ENCODE measurements around the gene RGCC. TPM values are rescaled to one million over a fixed set of nuclear protein-coding genes. Genes with fewer than 3 reads are reported as not detected.
"Not testable (repeated sequence)": the region's sequence is repeated elsewhere in the genome, so short reads cannot be mapped to it uniquely, and the experiment has no call there.

RGCC gene
- total and polyA plus RNA-seq, 4 experiments from 2014 or later, result 137 to 156 (median 150) TPM

DNA sequence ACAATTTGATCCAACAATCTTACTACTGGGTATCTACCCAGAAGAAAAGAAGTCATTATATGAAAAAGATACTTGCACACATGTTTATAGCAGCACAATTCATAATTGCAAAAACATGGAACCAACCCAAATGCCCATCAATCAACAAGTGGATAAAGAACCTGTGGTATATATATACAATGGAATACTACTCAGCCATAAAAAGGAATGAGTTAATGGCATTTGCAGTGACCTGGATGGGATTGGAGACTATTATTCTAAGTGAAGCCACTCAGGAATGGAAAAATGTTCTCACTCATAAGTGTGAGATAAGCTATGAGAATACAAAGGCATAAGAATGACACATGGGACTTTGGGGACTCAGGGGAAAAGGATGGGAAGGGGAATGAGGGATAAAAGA, 47.3 kb downstream of the RGCC start:
- H3K27ac Mint-ChIP-seq; H3K9me3 Mint-ChIP-seq; intact Hi-C loops (cut with micrococcal nuclease); H3K36me3 ChIP-seq (ENCODE audit: insufficient read depth, low read length); H3K4me3 Mint-ChIP-seq; H3K9me3 ChIP-seq (ENCODE audit: control insufficient read depth in 1 of 2, low read length in 2 of 2); DNase-seq; H3K27me3 Mint-ChIP-seq; H3K27me3 ChIP-seq (ENCODE audit: insufficient read depth, low read length); H3K36me3 Mint-ChIP-seq; H3K4me3 ChIP-seq (ENCODE audit: low read length in 2 of 2); H3K27ac ChIP-seq (ENCODE audit: low read depth, low read length): not testable (repeated sequence)
- H3K4me1 Mint-ChIP-seq, result peaks cover 26 to 38% (median 35%) of the 10 kb centered on the region in 4 donors
- peaks cover 39% of the 10 kb centered on the region for H3K4me1 ChIP-seq (ENCODE audit: insufficient read depth, low read length)
- ChIA-PET CTCF (ENCODE audit: partially characterized antibody) (interaction anchor here (1.9 kb wide), 1 partner anchor 46 kb away, joined by 7 read pairs; no protein-coding TSS in a partner anchor), POLR2A (ENCODE audit: partially characterized antibody) (interaction anchor here (1.0 to 1.9 kb wide), 2 partner anchors 13 to 48 kb away, joined by 3 to 4 read pairs; partner anchors contain the start of gene RGCC)

DNA sequence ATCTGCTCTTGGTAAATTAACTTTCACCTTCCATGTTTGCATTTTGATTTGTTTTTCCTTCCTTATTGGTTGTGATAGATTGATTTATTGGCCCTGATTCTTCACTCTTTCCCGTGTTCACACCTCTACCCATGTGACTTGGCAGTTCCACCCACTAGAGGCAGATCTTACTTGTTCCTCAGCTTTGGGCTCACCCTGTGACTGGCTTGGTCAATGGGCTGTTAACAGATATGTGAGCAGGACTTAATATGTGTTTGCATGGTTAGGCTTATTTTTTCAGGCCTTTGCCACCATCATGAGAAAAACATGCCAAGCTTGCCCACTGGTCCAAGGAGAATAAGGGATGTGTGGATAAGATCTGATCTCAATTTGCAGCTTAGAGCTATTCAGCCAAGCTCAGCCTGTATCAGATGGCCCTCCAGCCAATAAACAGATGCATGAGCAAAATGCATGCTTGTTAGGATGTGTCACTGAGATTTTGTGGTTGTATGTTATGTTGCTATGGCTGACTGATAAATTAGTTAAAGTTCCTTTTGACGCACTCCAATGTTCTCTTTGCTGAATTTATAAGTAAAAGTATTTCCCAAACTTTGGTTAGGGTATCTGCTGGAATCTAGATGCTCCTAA, 48.0 kb downstream of the RGCC start:
- H3K27ac ChIP-seq (ENCODE audit: low read depth, low read length), result no peak overlapping the region
- peaks cover 21 to 32% (median 29%) of the 10 kb centered on the region in 4 donors for H3K4me1 Mint-ChIP-seq
- H3K36me3 Mint-ChIP-seq, result peaks cover 1 to 7% of the 10 kb centered on the region in 2 donors
- intact Hi-C loops (cut with micrococcal nuclease), result no loop called here
- CTCF ChIA-PET (ENCODE audit: partially characterized antibody), result interaction anchor here (1.9 kb wide), 1 partner anchor 46 kb away, joined by 7 read pairs; no protein-coding TSS in a partner anchor
- H3K4me1 ChIP-seq (ENCODE audit: insufficient read depth, low read length), result peaks cover 32% of the 10 kb centered on the region
- H3K9me3 Mint-ChIP-seq, result peaks cover 0 to 8% (median 2%) of the 10 kb centered on the region in 8 donors
- H3K9me3 ChIP-seq (ENCODE audit: control insufficient read depth in 1 of 2, low read length in 2 of 2), result no peaks in the 10 kb centered on the region
- no peak overlapping the region for H3K4me3 ChIP-seq (ENCODE audit: low read length in 2 of 2)
- H3K27ac Mint-ChIP-seq, result peak overlapping the region in 1 of 7 donors; percentile 2
- H3K4me3 Mint-ChIP-seq, result no peak overlapping the region
- no peak for DNase-seq
- POLR2A ChIA-PET (ENCODE audit: partially characterized antibody), result interaction anchor here (1.9 kb wide), 1 partner anchor 14 kb away, joined by 4 read pairs; no protein-coding TSS in a partner anchor
- no peaks in the 10 kb centered on the region for H3K27me3 Mint-ChIP-seq
- no peaks in the 10 kb centered on the region for H3K27me3 ChIP-seq (ENCODE audit: insufficient read depth, low read length)
- H3K36me3 ChIP-seq (ENCODE audit: insufficient read depth, low read length), result no peaks in the 10 kb centered on the region

GRCh38 chr13:41506312-41506711, 49.0 kb downstream of the RGCC start:
- Histone ChIP-seq H3K36me3 (ENCODE audit: insufficient read depth, low read length) (no peaks in the 10 kb centered on the region), H3K27me3 (ENCODE audit: insufficient read depth, low read length) (no peaks in the 10 kb centered on the region), H3K9me3 (ENCODE audit: control insufficient read depth in 1 of 2, low read length in 2 of 2) (no peaks in the 10 kb centered on the region), H3K4me1 (ENCODE audit: insufficient read depth, low read length) (peaks cover 23% of the 10 kb centered on the region), H3K27ac (ENCODE audit: low read depth, low read length) (no peak overlapping the region), H3K4me3 (ENCODE audit: low read length in 2 of 2) (no peak overlapping the region)
- intact Hi-C loops (cut with micrococcal nuclease), result no loop called here
- H3K9me3 Mint-ChIP-seq, result peaks cover 0 to 8% (median 2%) of the 10 kb centered on the region in 8 donors
- CTCF ChIA-PET (ENCODE audit: partially characterized antibody), result interaction anchor here (1.6 kb wide), 1 partner anchor 147 kb away, joined by 5 read pairs; no protein-coding TSS in a partner anchor
- POLR2A ChIA-PET (ENCODE audit: partially characterized antibody), result interaction anchor here (0.6 to 1.9 kb wide), 2 partner anchors 15 kb away, joined by 3 to 4 read pairs; no protein-coding TSS in a partner anchor
- no peak overlapping the region for H3K4me3 Mint-ChIP-seq
- no peaks in the 10 kb centered on the region for H3K27me3 Mint-ChIP-seq
- no peak for DNase-seq
- peaks cover 12 to 22% (median 19%) of the 10 kb centered on the region in 4 donors for H3K4me1 Mint-ChIP-seq
- H3K27ac Mint-ChIP-seq, result no peak overlapping the region
- peaks cover 1 to 7% of the 10 kb centered on the region in 2 donors for H3K36me3 Mint-ChIP-seq

DNA sequence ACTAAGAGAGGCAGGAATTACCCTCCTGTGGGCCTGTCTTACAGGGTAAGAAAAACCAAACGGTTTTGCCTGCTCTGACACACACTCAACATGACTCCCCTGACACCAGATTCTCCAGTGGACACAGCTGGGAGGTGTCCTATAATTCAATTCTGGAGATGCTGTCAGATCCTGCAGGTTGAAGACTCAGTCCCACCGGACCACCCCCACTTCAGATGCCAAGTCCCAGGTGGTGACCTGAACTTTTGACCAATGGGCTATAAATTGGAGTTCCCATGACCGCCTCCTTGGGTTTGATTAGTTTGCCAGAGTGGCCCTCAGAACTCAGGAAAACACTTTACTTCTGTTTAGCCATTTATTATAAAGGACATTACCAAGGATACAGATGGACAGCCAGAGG, 52.6 kb downstream of the RGCC start:
- Histone ChIP-seq H3K4me1 (ENCODE audit: insufficient read depth, low read length) (no peaks in the 10 kb centered on the region), H3K27ac (ENCODE audit: low read depth, low read length) (no peak overlapping the region), H3K27me3 (ENCODE audit: insufficient read depth, low read length) (no peaks in the 10 kb centered on the region), H3K9me3 (ENCODE audit: control insufficient read depth in 1 of 2, low read length in 2 of 2) (no peaks in the 10 kb centered on the region), H3K36me3 (ENCODE audit: insufficient read depth, low read length) (no peaks in the 10 kb centered on the region), H3K4me3 (ENCODE audit: low read length in 2 of 2) (no peak overlapping the region)
- Mint-ChIP-seq H3K27me3 (no peaks in the 10 kb centered on the region), H3K9me3 (peaks cover 0 to 3% (median 0%) of the 10 kb centered on the region in 8 donors), H3K4me1 (no peaks in the 10 kb centered on the region), H3K36me3 (peaks cover 0 to 1% of the 10 kb centered on the region in 2 donors), H3K27ac (no peak overlapping the region), H3K4me3 (no peak overlapping the region)
- POLR2A ChIA-PET (ENCODE audit: partially characterized antibody), result no interaction called here
- no peak for DNase-seq
- CTCF ChIA-PET (ENCODE audit: partially characterized antibody), result no interaction called here
- intact Hi-C loops (cut with micrococcal nuclease), result no loop called here

GRCh38 chr13:41511827-41512226, 54.5 kb downstream of the RGCC start:
- Mint-ChIP-seq H3K27me3 (no peaks in the 10 kb centered on the region), H3K4me3 (no peak overlapping the region), H3K27ac (no peak overlapping the region), H3K9me3 (peaks cover 0 to 4% (median 0%) of the 10 kb centered on the region in 8 donors), H3K4me1 (no peaks in the 10 kb centered on the region), H3K36me3 (no peaks in the 10 kb centered on the region)
- Histone ChIP-seq H3K4me3 (ENCODE audit: low read length in 2 of 2) (no peak overlapping the region), H3K27me3 (ENCODE audit: insufficient read depth, low read length) (no peaks in the 10 kb centered on the region), H3K27ac (ENCODE audit: low read depth, low read length) (no peak overlapping the region), H3K4me1 (ENCODE audit: insufficient read depth, low read length) (no peaks in the 10 kb centered on the region), H3K36me3 (ENCODE audit: insufficient read depth, low read length) (no peaks in the 10 kb centered on the region), H3K9me3 (ENCODE audit: control insufficient read depth in 1 of 2, low read length in 2 of 2) (no peaks in the 10 kb centered on the region)
- ChIA-PET POLR2A (ENCODE audit: partially characterized antibody) (no interaction called here), CTCF (ENCODE audit: partially characterized antibody) (interaction anchor here (0.7 to 1.5 kb wide), 2 partner anchors 21 to 53 kb away, joined by 3 to 6 read pairs; no protein-coding TSS in a partner anchor)
- DNase-seq, result no peak
- intact Hi-C loops (cut with micrococcal nuclease), result no loop called here

GRCh38 chr13:41512441-41512840, 55.1 kb downstream of the RGCC start:
- Histone ChIP-seq H3K9me3 (ENCODE audit: control insufficient read depth in 1 of 2, low read length in 2 of 2) (no peaks in the 10 kb centered on the region), H3K27ac (ENCODE audit: low read depth, low read length) (no peak overlapping the region), H3K36me3 (ENCODE audit: insufficient read depth, low read length) (no peaks in the 10 kb centered on the region), H3K4me3 (ENCODE audit: low read length in 2 of 2) (no peak overlapping the region), H3K4me1 (ENCODE audit: insufficient read depth, low read length) (no peaks in the 10 kb centered on the region), H3K27me3 (ENCODE audit: insufficient read depth, low read length) (no peaks in the 10 kb centered on the region)
- Mint-ChIP-seq H3K36me3 (no peaks in the 10 kb centered on the region), H3K27ac (no peak overlapping the region), H3K4me3 (no peak overlapping the region), H3K27me3 (no peaks in the 10 kb centered on the region), H3K9me3 (peaks cover 0 to 4% (median 0%) of the 10 kb centered on the region in 8 donors), H3K4me1 (no peaks in the 10 kb centered on the region)
- DNase-seq, result no peak
- intact Hi-C loops (cut with micrococcal nuclease), result no loop called here
- POLR2A ChIA-PET (ENCODE audit: partially characterized antibody), result no interaction called here
- CTCF ChIA-PET (ENCODE audit: partially characterized antibody), result interaction anchor here (0.7 to 1.5 kb wide), 2 partner anchors 21 to 54 kb away, joined by 3 to 6 read pairs; no protein-coding TSS in a partner anchor

DNA sequence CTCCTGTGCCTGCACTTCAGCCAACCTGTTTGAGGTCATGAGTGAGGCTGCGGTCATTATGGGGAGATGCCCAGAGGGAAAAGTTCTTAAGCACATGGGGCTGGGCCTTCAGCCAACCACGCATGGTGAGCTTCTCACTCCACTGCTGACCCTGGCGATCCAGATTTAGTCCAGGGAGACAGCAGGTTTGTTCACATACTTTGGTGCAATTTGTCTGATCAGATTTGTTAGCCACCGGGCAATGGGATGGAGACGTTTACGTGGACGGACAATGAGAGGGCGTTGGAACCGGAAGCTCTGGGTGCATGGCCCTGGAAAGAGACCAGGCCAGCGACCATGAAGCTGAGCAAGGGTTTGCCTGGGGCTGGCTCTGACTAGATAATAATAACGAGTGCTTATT, 56.2 kb downstream of the RGCC start:
- Mint-ChIP-seq H3K9me3 (peaks cover 0 to 4% (median 0%) of the 10 kb centered on the region in 8 donors), H3K4me3 (no peak overlapping the region), H3K27me3 (no peaks in the 10 kb centered on the region), H3K36me3 (no peaks in the 10 kb centered on the region), H3K27ac (no peak overlapping the region), H3K4me1 (peaks cover 0 to 4% (median 0%) of the 10 kb centered on the region in 4 donors)
- ChIA-PET CTCF (ENCODE audit: partially characterized antibody) (no interaction called here), POLR2A (ENCODE audit: partially characterized antibody) (interaction anchor here (1.0 kb wide), 1 partner anchor 21 kb away, joined by 3 read pairs; no protein-coding TSS in a partner anchor)
- Histone ChIP-seq H3K27me3 (ENCODE audit: insufficient read depth, low read length) (no peaks in the 10 kb centered on the region), H3K9me3 (ENCODE audit: control insufficient read depth in 1 of 2, low read length in 2 of 2) (no peaks in the 10 kb centered on the region), H3K27ac (ENCODE audit: low read depth, low read length) (no peak overlapping the region), H3K4me3 (ENCODE audit: low read length in 2 of 2) (no peak overlapping the region), H3K4me1 (ENCODE audit: insufficient read depth, low read length) (no peaks in the 10 kb centered on the region), H3K36me3 (ENCODE audit: insufficient read depth, low read length) (no peaks in the 10 kb centered on the region)
- DNase-seq, result no peak
- intact Hi-C loops (cut with micrococcal nuclease), result no loop called here
